HepG2 (cell line): ENCODE results near the gene SYNJ2. TPM values are rescaled to one million over a fixed set of nuclear protein-coding genes. Genes with fewer than 3 reads are reported as not detected.

Source experiments
- ATAC-seq: fragments of 200-7000 bp; cut with Tn5 transposase; 3 replicates; pipeline ENCODE4 v1.9.1; 2020; ENCODE audit warnings: mild to moderate bottlenecking, moderate library complexity
- BruUV-seq: library from RNA; stranded (reverse); fragments of 400-500 nt; replicated peaks from 2 replicates; lab custom pipeline; 2021; lab: Mats Ljungman, UMichigan
- CTCF ChIA-PET: fragments of 300-600 bp; formaldehyde crosslinking; extraction: SDS; loops from one replicate; lab custom pipeline; 2021; ENCODE audit warnings: low total read pairs, inconsistent platforms, low intra/inter-chr PET ratio; lab: Yijun Ruan, JAX
- POLR2A ChIA-PET: fragments of 350-600 bp; sonication (Branson Sonifier 250); formaldehyde crosslinking; loops from one replicate; lab custom pipeline; 2020; ENCODE audit warnings: antibody characterized with exemption, inconsistent platforms; lab: Yijun Ruan, JAX
- DNase-seq: peaks from one replicate; pipeline ENCODE4 v3.0.0-alpha.2; 2015; ENCODE audit warnings: low spot score
- FAIRE-seq: peaks from 3 replicates; lab custom pipeline; 2011; peaks lifted over from hg19 to GRCh38; lab: Jason Lieb, UNC
- H2AFZ ChIP-seq: one replicate; pipeline ENCODE4 v1.6.1; 2011; ENCODE audit warnings: low read length, inconsistent platforms
- H3K27ac ChIP-seq: fragments of 300-600 bp; 3 replicates; pipeline ENCODE4 v1.8.0; 2011; ENCODE audit warnings: mixed run types, mild to moderate bottlenecking, mixed read lengths, low read length, inconsistent platforms; ENCODE audit not compliant: insufficient read depth; ENCODE audit errors: extremely low read length
- H3K27me3 ChIP-seq, 2 experiments: fragments of 200-600 bp in 1 of 2; 2 replicates in 1 of 2; 3 replicates in 1 of 2; pipeline versions ENCODE4 v1.6.0 to v1.8.0; 2011; ENCODE audit warnings: low read length in 2 of 2, mild to moderate bottlenecking in 2 of 2, moderate library complexity in 2 of 2, inconsistent platforms in 1 of 2; ENCODE audit not compliant: insufficient read depth in 2 of 2, control insufficient read depth in 1 of 2
- H3K36me3 ChIP-seq, 2 experiments: fragments of 200-600 bp in 1 of 2; replicated peaks in 1 of 2; 2 replicates in 1 of 2; 3 replicates in 1 of 2; pipeline versions ENCODE4 v1.5.1 to v1.8.0; 2011; ENCODE audit warnings: low read length in 2 of 2, inconsistent platforms in 1 of 2; ENCODE audit not compliant: insufficient read depth in 2 of 2, control insufficient read depth in 1 of 2
- H3K4me1 ChIP-seq: 2 replicates; pipeline ENCODE4 v1.5.1; 2012; ENCODE audit warnings: low read length, inconsistent platforms; ENCODE audit not compliant: insufficient read depth
- H3K4me2 ChIP-seq: 2 replicates; pipeline ENCODE4 v1.6.0; 2011; ENCODE audit warnings: low read depth, low read length, inconsistent platforms
- H3K4me3 ChIP-seq, 3 experiments: fragments of 200-600 bp in 1 of 3; sonication (generic), shearing (Covaris generic) in 1 of 3; replicated peaks in 1 of 3; 2 replicates each; pipeline ENCODE4 v1.5.1; 2011 to 2016; ENCODE audit warnings: low read length in 3 of 3, inconsistent platforms in 2 of 3, low read depth in 2 of 3, mild to moderate bottlenecking in 2 of 3, control low read depth in 1 of 3, mixed read lengths in 1 of 3; ENCODE audit not compliant: insufficient read depth in 1 of 3
- H3K79me2 ChIP-seq: one replicate; pipeline ENCODE4 v1.6.1; 2011; ENCODE audit warnings: low read length, inconsistent platforms; ENCODE audit not compliant: insufficient read depth
- H3K9ac ChIP-seq: 2 replicates; pipeline ENCODE4 v1.6.0; 2011; ENCODE audit warnings: mild to moderate bottlenecking, low read depth, low read length, inconsistent platforms; ENCODE audit not compliant: insufficient read depth
- H3K9me3 ChIP-seq: 2 replicates; pipeline ENCODE4 v1.5.1; 2012; ENCODE audit warnings: mild to moderate bottlenecking, low read length
- H4K20me1 ChIP-seq: 2 replicates; pipeline ENCODE4 v1.6.0; 2011; ENCODE audit warnings: inconsistent platforms, mild to moderate bottlenecking, low read length, moderate library complexity; ENCODE audit not compliant: insufficient read depth
- FOXJ3 ChIP-seq: sonication (generic); formaldehyde crosslinking; IDR thresholded peaks from 2 replicates; pipeline ENCODE4 v1.4.0; 2020; ENCODE audit warnings: missing genetic modification reagents, mild to moderate bottlenecking, borderline replicate concordance
- KDM5B ChIP-seq: sonication (generic); formaldehyde crosslinking; IDR thresholded peaks from 2 replicates; pipeline ENCODE4 v1.4.0; 2020; ENCODE audit warnings: missing genetic modification reagents, mild to moderate bottlenecking, borderline replicate concordance
- NRL ChIP-seq: sonication (generic); formaldehyde crosslinking; IDR thresholded peaks from 2 replicates; pipeline ENCODE4 v1.5.0; 2020; ENCODE audit warnings: missing genetic modification reagents, mild to moderate bottlenecking, moderate library complexity, borderline replicate concordance
- SIN3A ChIP-seq: IDR thresholded peaks from 2 replicates; pipeline ENCODE4 v1.6.1; 2011; ENCODE audit warnings: low read depth, mild to moderate bottlenecking, control low read depth, low read length, borderline replicate concordance
- ZBTB1 ChIP-seq: sonication (generic); formaldehyde crosslinking; IDR thresholded peaks from 2 replicates; pipeline ENCODE4 v1.4.0; 2020; ENCODE audit warnings: missing genetic modification reagents, borderline replicate concordance
- ZNF468 ChIP-seq: sonication (generic); formaldehyde crosslinking; IDR thresholded peaks from 2 replicates; pipeline ENCODE4 v1.8.0; 2022; ENCODE audit warnings: mild to moderate bottlenecking, moderate library complexity, missing genetic modification reagents
- ZNF552 ChIP-seq: sonication (generic); formaldehyde crosslinking; IDR thresholded peaks from 2 replicates; pipeline ENCODE4 v1.9.0; 2022; ENCODE audit warnings: missing genetic modification reagents, mild to moderate bottlenecking, borderline replicate concordance
- ZNF776 ChIP-seq: sonication (generic); formaldehyde crosslinking; IDR thresholded peaks from 2 replicates; pipeline ENCODE4 v1.4.0; 2020; ENCODE audit warnings: mild to moderate bottlenecking, missing genetic modification reagents
- ZZZ3 ChIP-seq: sonication (generic); formaldehyde crosslinking; IDR thresholded peaks from 2 replicates; pipeline ENCODE4 v1.4.0; 2020; ENCODE audit warnings: missing genetic modification reagents, mild to moderate bottlenecking, borderline replicate concordance
- WGBS: methylation state at CpG from one replicate; pipeline ENCODE4 v1.1.6; 2017; ENCODE audit warnings: low lambda C conversion rate; 5-methylcytosine and 5-hydroxymethylcytosine counted together
- in situ Hi-C: cut with HindIII; loops from 2 replicates; pipeline ENCODE4 v1.10.0; 2017; ENCODE audit warnings: low pct_unique_long_range_greater_than_20kb; ENCODE audit not compliant: extremely low pct_ligation_motif_present
- intact Hi-C: fragments of 100-400 bp; cut with micrococcal nuclease; formaldehyde crosslinking; loops from one replicate; pipeline ENCODE4 v1.10.0; 2022; ENCODE audit not compliant: unreplicated experiment
- polyA plus RNA-seq, 8 experiments: library from polyadenylated mRNA; depleted of rRNA in 3 of 8; stranded (reverse) in 7 of 8; unstranded in 1 of 8; fragments of >200 nt; fragmentation: Illumina TruSeq in 4 of 8; extraction: Trizol in 4 of 8; gene quantifications; 2 replicates each; pipeline versions ENCODE4 v1.2.1 to v1.2.3, GENCODE V29; 2011 to 2016; ENCODE audit warnings: low read depth in 4 of 8, missing spikeins in 1 of 8, mixed read lengths in 1 of 8; ENCODE audit not compliant: insufficient read depth in 1 of 8
- total RNA-seq, 5 experiments: library from RNA; depleted of rRNA; stranded (reverse); fragments of >200 nt; fragmentation: Illumina TruSeq; extraction: Trizol; gene quantifications; 2 replicates each; pipeline ENCODE4 v1.2.3, GENCODE V29; 2016; ENCODE audit warnings: low read depth in 1 of 5
- TF ChIP-seq, protein P1 (sequence below): sonication (generic); formaldehyde crosslinking; IDR thresholded peaks from 2 replicates; pipeline ENCODE4 v1.4.0; 2020; ENCODE audit warnings: low read depth, mild to moderate bottlenecking, missing genetic modification reagents
- TF ChIP-seq, protein P2 (sequence below): sonication (generic); formaldehyde crosslinking; IDR thresholded peaks from 2 replicates; pipeline ENCODE4 v1.5.1; 2020; ENCODE audit warnings: mild to moderate bottlenecking, missing genetic modification reagents, moderate library complexity
- TF ChIP-seq, protein P3 (sequence below): sonication (generic); formaldehyde crosslinking; IDR thresholded peaks from 2 replicates; pipeline ENCODE4 v1.5.0; 2020; ENCODE audit warnings: mild to moderate bottlenecking, missing genetic modification reagents

Gene SYNJ2
- total and polyA plus RNA-seq, 2 of the 13 experiments (the other 11 are each of a cell fraction or from before 2014, with no cell fraction given) = 39.1 to 57.6 TPM

DNA sequence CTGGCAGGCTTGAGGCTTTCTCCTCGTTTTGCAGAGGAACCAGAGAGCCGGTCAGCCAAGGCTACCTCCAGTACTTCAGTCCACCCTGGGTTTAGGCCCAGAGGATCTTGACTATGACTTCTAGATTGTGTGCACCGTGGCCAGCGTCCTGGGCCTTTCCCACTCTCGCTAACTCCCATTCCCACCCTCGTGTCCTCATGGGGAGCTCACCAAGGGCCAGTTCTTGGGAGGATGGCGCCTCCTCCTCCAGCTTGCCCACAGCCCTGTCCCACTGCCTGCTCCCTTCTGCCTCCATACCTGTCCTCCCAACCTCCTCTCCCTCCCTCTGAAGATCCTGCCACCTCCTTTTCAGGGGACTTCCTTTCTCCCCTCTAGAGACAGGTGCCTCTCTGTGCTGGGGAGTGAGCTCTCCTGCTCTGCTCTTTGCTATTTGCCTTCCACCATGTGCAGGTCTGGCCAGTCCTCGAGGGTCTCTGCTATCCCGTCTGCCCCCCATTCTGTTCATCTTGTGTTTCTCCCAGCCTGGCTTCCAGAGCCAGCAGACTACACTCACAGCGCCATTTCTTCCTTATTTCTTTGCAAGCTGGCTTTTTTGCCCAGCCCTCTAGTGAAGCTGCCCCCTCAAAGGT is 4.4 kb upstream of the SYNJ2 start:
- in situ Hi-C loops = no loop called here
- CTCF ChIA-PET = no interaction called here
- TF ChIP-seq, protein P1, sequence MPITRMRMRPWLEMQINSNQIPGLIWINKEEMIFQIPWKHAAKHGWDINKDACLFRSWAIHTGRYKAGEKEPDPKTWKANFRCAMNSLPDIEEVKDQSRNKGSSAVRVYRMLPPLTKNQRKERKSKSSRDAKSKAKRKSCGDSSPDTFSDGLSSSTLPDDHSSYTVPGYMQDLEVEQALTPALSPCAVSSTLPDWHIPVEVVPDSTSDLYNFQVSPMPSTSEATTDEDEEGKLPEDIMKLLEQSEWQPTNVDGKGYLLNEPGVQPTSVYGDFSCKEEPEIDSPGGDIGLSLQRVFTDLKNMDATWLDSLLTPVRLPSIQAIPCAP (CRISPR knock-in tag) = no peak
- TF ChIP-seq, protein P2, sequence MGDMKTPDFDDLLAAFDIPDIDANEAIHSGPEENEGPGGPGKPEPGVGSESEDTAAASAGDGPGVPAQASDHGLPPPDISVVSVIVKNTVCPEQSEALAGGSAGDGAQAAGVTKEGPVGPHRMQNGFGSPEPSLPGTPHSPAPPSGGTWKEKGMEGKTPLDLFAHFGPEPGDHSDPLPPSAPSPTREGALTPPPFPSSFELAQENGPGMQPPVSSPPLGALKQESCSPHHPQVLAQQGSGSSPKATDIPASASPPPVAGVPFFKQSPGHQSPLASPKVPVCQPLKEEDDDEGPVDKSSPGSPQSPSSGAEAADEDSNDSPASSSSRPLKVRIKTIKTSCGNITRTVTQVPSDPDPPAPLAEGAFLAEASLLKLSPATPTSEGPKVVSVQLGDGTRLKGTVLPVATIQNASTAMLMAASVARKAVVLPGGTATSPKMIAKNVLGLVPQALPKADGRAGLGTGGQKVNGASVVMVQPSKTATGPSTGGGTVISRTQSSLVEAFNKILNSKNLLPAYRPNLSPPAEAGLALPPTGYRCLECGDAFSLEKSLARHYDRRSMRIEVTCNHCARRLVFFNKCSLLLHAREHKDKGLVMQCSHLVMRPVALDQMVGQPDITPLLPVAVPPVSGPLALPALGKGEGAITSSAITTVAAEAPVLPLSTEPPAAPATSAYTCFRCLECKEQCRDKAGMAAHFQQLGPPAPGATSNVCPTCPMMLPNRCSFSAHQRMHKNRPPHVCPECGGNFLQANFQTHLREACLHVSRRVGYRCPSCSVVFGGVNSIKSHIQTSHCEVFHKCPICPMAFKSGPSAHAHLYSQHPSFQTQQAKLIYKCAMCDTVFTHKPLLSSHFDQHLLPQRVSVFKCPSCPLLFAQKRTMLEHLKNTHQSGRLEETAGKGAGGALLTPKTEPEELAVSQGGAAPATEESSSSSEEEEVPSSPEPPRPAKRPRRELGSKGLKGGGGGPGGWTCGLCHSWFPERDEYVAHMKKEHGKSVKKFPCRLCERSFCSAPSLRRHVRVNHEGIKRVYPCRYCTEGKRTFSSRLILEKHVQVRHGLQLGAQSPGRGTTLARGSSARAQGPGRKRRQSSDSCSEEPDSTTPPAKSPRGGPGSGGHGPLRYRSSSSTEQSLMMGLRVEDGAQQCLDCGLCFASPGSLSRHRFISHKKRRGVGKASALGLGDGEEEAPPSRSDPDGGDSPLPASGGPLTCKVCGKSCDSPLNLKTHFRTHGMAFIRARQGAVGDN (CRISPR knock-in tag) = 0 out of 2 replicates have a peak, but pooled peaks have one; percentile 24
- no peak for TF ChIP-seq ZNF468 (CRISPR knock-in tag)
- no peak for TF ChIP-seq ZNF552
- TF ChIP-seq SIN3A = no peak
- TF ChIP-seq FOXJ3 = no peak
- 0 out of 2 replicates have a peak, but pooled peaks have one; percentile 47 for TF ChIP-seq ZZZ3 (CRISPR knock-in tag)
- 0 out of 2 replicates have a peak, but pooled peaks have one; percentile 4 for TF ChIP-seq KDM5B (CRISPR knock-in tag)
- TF ChIP-seq, protein P3, sequence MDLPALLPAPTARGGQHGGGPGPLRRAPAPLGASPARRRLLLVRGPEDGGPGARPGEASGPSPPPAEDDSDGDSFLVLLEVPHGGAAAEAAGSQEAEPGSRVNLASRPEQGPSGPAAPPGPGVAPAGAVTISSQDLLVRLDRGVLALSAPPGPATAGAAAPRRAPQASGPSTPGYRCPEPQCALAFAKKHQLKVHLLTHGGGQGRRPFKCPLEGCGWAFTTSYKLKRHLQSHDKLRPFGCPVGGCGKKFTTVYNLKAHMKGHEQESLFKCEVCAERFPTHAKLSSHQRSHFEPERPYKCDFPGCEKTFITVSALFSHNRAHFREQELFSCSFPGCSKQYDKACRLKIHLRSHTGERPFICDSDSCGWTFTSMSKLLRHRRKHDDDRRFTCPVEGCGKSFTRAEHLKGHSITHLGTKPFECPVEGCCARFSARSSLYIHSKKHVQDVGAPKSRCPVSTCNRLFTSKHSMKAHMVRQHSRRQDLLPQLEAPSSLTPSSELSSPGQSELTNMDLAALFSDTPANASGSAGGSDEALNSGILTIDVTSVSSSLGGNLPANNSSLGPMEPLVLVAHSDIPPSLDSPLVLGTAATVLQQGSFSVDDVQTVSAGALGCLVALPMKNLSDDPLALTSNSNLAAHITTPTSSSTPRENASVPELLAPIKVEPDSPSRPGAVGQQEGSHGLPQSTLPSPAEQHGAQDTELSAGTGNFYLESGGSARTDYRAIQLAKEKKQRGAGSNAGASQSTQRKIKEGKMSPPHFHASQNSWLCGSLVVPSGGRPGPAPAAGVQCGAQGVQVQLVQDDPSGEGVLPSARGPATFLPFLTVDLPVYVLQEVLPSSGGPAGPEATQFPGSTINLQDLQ (CRISPR knock-in tag) = peak; percentile 69; the same call in 1 of the 2 replicates
- TF ChIP-seq ZNF776 (CRISPR knock-in tag) = 0 out of 2 replicates have a peak, but pooled peaks have one; percentile 42
- TF ChIP-seq NRL (CRISPR knock-in tag) = no peak
- no peak for TF ChIP-seq ZBTB1 (CRISPR knock-in tag)

More for the DNA sequence above, 4.4 kb upstream of the SYNJ2 start:
- Histone ChIP-seq H3K79me2 (peaks cover 1% of the 10 kb centered on the region), H3K4me1 (peaks cover 81% of the 10 kb centered on the region), H4K20me1 (no peaks in the 10 kb centered on the region), H3K4me3 (peak overlapping the region in 1 of 3 experiments; percentile 29; a peak in 1 of 6 replicates), H3K4me2 (peak overlapping the region; percentile 59), H3K9ac (no peak overlapping the region), H2AFZ (no peak overlapping the region), H3K27me3 (peaks cover 6 to 13% of the 10 kb centered on the region in 2 experiments; a peak in 4 of 5 replicates), H3K9me3 (no peaks in the 10 kb centered on the region), H3K36me3 (no peaks in the 10 kb centered on the region), H3K27ac (no peak overlapping the region)
- intact Hi-C loops = no loop called here
- no peak for DNase-seq
- ATAC-seq = no peak
- FAIRE-seq = no peak
- POLR2A ChIA-PET = interaction anchor here (1.2 to 16.1 kb wide), 3 partner anchors 9 to 35 kb away, joined by 4 to 345 read pairs (median 22); no protein-coding TSS in a partner anchor
- WGBS = 49% methylated on average over 10 of the region's 10 CpGs
- BruUV-seq = no TSS peak
